ENCODE data around the gene KRTAP4-8.
"Not testable (repeated sequence)": the region's sequence is repeated elsewhere in the genome, so short reads cannot be mapped to it uniquely, and the experiment has no call there.

The KRTAP4-8 gene

DNA sequence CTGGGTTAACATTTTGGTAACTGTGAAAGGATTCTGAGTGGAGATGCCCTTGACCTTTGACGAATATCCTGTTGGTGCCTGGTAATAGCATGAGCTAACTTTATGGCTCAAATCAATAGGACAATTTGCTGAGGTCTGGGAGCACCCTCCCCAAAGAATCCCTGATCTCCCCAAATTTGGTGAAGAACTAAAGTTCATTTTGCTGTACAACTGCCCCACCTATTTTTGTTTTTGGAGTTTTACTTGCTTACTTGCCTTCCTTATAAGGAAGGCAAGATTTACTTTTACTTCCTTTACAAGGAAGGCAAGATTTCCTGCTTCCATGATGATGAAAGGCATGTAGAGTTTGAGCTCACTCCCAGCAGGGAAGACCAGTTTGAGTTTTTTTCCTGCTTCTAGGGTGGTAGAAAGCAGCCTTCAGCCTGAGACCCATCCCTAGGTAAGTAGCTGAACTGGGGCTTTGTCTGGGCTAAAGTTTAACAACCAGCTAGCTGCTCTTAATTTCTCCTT, 10.1 kb upstream of the KRTAP4-8 start:
- no peak for DNase-seq

DNA sequence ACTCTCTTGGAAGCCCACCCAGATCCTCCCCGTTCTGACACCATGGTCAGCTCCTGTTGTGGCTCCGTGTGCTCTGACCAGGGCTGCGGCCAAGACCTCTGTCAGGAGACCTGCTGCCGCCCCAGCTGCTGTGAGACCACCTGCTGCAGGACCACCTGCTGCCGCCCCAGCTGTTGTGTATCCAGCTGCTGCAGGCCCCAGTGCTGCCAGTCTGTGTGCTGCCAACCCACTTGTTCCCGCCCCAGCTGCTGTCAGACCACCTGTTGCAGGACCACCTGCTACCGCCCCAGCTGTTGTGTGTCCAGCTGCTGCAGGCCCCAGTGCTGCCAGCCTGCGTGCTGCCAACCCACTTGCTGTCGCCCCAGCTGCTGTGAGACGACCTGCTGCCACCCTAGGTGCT, 7.4 kb upstream of the KRTAP4-8 start, which contains the start of gene KRTAP4-9:
TSS of gene KRTAP4-9 (plus strand) at position 43 of the 400 bp plus-strand sequence. CDS start at position 43, 0 bp downstream.
- not testable (repeated sequence) for DNase-seq

GRCh38 chr17:41104386-41105038, 6.6 kb upstream of the KRTAP4-8 start:
- not testable (repeated sequence) for DNase-seq

DNA sequence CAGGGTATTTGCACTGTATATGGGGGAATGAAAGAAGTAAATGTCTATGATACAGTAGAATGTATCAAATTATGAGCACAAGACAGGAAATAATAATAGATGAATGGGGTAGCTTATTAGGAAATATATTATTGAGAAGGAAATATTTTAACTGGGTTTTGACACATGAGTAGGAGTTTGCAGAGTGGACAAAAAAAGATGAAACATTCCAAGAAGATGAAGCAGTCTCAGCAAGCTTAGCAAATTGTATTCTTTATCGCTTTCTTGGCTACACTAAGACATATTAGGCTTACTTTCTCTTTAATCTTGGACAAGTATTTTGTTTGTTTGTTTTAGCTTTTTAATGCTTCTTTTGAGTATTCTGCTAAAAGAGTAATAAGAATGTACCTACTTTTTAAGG, 6.0 kb upstream of the KRTAP4-8 start:
- no peak for DNase-seq

DNA sequence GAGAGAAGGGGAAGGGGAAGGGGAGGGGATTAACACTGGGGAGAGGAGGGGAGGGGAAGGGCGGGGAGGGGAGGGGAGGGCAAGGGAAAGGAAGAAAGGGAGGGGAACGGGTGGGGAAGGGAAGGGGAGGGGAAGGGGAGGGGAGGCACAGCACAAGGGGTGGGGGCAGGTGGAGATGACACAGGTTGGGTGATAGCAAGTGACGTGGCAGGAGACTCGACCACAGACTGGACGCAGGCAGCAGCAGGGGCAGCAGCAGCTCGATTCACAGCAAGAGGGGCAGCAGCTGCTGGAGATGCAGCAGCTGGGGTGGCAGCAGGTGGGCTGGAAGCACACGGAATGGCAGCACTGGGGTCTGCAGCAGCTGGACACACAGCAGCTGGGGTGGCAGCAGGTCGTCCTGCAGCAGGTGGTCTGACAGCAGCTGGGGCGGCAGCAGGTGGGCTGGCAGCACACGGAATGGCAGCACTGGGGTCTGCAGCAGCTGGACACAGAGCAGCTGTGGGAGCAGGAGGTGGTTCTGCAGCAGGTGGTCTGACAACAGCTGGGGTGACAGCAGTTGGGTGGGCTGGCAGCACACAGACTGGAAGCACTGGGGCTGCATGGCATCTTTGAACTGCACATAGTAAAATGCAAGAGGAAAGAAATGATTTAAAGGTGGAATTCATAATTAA, 3.8 kb upstream of the KRTAP4-8 start, which contains the start of gene KRTAP4-16:
TSS of gene KRTAP4-16 (minus strand) at position 624 of the 674 bp plus-strand sequence. CDS start at position 624, 0 bp downstream.
- DNase-seq, result no peak

- not testable (repeated sequence) for DNase-seq
These were observed 1.9 kb upstream of the KRTAP4-8 start for GRCh38 chr17:41099682-41100480.

DNA sequence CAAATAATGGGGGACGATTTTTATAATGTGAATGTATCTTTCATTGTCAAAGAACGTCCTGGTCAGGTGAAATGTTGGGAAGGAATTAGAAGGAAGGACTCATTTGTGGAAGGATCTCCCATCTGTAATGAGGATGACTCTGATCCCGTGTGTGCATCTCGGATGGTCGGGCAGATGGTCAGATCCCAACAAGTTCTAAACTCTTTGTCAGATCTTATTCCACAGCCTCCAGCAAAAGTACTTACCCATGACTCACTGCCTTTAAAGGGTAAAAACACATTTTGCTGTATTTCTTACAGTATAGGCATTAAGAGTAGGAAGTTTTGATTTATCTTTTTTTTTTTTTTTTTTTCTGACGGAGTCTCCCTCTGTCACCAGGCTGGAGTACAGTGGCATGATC, 539 bp upstream of the KRTAP4-8 start:
- DNase-seq, result no peak

GRCh38 chr17:41096055-41096454, 1.9 kb downstream of the KRTAP4-8 start:
- no peak for DNase-seq

- DNase-seq, result not testable (repeated sequence)
These were observed 9.1 kb downstream of the KRTAP4-8 start for GRCh38 chr17:41088760-41089352.

GRCh38 chr17:41084100-41084856, 13.7 kb downstream of the KRTAP4-8 start, which contains the start of gene KRTAP4-7:
Gene KRTAP4-7, plus strand, starts transcription at chr17:41084150. Its CDS starts 57 bp downstream, at chr17:41084207.
- not testable (repeated sequence) for DNase-seq

- DNase-seq, result not testable (repeated sequence)
These were observed 14.5 kb downstream of the KRTAP4-8 start for GRCh38 chr17:41083427-41083826.

DNA sequence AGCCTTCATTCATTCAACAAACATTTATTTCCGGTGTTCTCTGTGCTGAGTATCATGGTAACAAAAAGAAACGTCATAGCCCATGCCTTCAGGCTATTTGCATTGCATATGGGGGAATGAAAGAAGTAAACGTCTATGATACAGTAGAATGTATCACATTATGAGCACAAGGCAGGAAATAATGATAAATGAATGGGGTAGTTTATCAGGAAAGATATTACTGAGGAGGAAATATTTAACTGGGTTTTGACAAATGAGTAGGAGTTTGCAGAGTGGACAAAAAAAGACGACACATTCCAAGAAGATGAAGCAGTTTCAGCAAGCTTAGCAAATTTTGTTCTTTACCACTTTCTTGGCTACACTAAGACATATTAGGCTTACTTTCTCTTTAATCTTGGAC, 15.3 kb downstream of the KRTAP4-8 start:
- DNase-seq, result no peak

- no peak for DNase-seq
These were observed 21.2 kb downstream of the KRTAP4-8 start for GRCh38 chr17:41076788-41077187.

DNA sequence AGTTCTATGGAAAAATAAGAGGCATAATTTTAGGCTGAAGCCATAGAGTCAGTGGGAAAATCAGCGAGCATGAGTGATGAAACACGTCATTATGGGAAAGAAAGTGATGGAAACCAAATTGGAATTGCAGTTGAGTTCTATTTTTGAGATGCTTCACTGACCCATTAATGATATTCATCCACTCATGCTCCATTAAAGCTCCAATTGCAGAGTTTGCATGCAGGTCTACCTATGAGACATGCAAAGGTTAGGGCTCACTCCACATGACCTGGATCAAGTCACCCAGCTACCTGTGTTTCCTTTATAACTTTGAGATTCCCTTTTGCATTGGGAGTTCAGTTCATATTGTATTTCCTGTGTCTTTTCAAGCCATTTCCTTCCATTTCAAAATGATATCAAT, 24.3 kb downstream of the KRTAP4-8 start:
- no peak for DNase-seq

GRCh38 chr17:41071606-41072360, 26.2 kb downstream of the KRTAP4-8 start:
- DNase-seq, result no peak

DNA sequence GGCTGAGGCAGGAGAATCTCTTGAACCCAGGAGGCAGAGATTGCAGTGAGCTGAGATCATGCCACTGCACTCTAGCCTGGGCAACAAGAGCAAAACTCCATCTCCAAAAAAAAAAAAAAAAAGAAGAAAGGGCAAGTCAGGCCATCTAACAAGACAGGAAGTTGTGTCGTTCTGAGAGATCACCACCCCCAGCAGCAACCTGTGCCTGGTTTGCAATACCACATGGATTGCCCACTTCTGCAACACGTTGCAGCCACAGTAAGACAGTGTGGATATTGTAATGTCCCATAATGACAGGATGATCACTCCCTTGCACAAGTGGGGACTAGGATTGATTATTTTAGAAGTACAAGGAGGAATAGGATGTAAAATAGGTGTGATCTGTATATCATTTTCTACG, 28.9 kb downstream of the KRTAP4-8 start:
- no peak for DNase-seq

DNA sequence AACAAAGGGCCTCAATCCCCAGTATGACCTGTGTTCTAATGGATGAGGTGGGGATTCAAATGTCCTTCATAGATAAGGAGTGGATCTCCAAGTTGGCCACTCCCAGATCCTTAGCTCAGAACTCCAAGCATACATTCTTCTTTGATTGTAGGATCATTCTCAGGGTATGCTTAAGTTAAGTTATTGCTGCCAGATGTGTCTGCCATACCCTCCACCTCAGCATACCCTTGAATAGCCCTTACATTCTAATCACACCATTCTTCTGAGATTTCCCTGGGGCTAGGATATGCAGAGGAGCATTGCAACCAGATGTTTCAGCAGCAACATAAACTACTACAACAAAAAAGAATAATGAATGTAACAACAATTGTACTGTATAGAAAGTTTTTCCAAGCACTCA, 30.7 kb downstream of the KRTAP4-8 start:
- no peak for DNase-seq

DNA sequence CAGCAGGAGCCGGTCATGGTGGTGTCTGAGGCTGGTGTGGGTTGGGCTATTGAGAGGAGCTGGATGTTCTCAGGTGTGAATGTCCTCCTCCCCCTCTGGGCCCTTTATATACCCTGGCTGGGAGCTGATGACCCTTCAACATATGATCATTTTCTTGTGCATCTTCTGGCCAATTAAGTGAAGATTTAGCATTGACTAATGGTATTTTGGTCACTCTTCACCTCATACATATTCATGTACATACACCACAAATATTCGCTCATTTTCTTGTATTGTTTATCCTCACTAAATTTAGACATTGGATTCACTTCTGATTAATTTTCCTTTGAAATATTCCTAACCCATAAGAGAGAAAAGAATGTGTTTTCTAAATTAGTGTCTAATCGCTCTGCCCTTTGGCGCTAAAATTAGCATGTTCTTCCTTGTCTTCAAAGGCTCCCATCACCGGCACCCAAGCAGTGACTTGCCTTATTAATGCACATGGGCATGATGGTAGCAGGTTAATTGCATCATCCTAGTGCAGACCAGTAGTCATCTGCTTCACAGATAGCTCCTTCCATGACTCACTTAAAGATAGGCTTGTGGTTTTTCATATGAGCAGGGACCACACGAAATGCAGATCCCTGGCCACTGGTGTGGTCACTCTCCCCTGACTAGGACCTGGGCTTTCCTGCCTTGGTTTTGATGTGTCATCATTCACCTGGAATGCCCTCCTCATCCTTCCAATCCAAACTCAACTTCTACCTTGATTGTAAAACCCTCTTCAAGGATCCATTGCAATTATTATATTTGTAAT, 31.9 kb downstream of the KRTAP4-8 start, which contains the start of gene KRTAP2-4:
TSS of gene KRTAP2-4 (minus strand) at position 51 of the 796 bp plus-strand sequence. CDS start at position 17, 34 bp downstream.
- no peak for DNase-seq

DNA sequence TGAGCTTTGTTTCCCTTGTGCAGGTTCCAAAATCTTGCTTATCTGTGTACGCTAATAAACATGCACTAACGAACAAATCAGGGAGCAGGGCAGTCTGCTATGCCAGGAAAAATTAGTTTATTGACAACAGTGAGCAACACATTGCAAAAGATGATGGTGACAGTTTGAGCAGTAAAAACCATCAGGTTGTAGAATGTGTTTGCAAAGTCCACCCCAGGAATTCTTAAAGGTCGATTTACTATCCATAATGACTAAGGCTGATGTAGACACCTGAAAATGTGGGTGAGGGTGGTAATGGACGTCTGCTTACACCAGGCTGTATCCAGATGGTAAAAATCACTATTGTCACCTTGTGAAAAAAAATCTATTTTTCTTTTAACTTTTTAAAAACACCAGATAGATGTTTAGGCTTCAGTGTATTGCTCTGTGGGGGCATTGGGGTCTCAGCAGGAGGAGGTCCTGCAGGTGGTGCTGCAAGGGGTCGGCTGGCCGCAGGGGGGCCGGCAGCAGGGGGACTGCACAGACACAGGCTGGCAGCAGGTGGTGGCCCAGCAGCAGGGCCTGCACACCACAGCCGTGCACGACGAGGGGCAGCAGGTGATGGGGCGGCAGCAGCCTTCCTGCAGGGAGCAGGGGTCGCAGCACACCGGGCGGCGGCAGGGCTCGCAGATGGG, 32.8 kb downstream of the KRTAP4-8 start:
- not testable (repeated sequence) for DNase-seq
